HUES64 (cell line): Measurements from ENCODE around the gene MIX23.

Experiments used
- H3K27ac ChIP-seq: 2 replicates; pipeline ENCODE4 v1.7.0; 2013; ENCODE audit warnings: low read depth, low read length, inconsistent platforms
- H3K27me3 ChIP-seq: 2 replicates; pipeline ENCODE4 v1.6.1; 2013; ENCODE audit warnings: mild to moderate bottlenecking, low read length; ENCODE audit not compliant: insufficient read depth
- H3K36me3 ChIP-seq: 2 replicates; pipeline ENCODE4 v1.6.1; 2013; ENCODE audit warnings: mild to moderate bottlenecking, low read length; ENCODE audit not compliant: insufficient read depth
- H3K4me1 ChIP-seq: 2 replicates; pipeline ENCODE4 v1.6.1; 2013; ENCODE audit warnings: mild to moderate bottlenecking, low read length, moderate library complexity; ENCODE audit not compliant: insufficient read depth
- H3K4me3 ChIP-seq: 2 replicates; pipeline ENCODE4 v1.5.1; 2013; ENCODE audit warnings: mild to moderate bottlenecking, low read length, moderate library complexity
- H3K9ac ChIP-seq: 2 replicates; pipeline ENCODE4 v1.6.1; 2013; ENCODE audit warnings: mild to moderate bottlenecking, low read depth, low read length
- H3K9me3 ChIP-seq: 2 replicates; pipeline ENCODE4 v1.6.1; 2013; ENCODE audit warnings: low read depth, low read length; ENCODE audit not compliant: insufficient read depth
- WGBS: fragments of 150-250, 120-280 bp; methylation state at CpG from one replicate; pipeline ENCODE4 v1.1.7; 2013; ENCODE audit warnings: missing lambda C conversion rate; 5-methylcytosine and 5-hydroxymethylcytosine counted together

Gene MIX23

GRCh38 chr3:122315619-122316018, 67.4 kb downstream of the MIX23 start:
- H3K9ac ChIP-seq: no peak overlapping the region
- H3K36me3 ChIP-seq: no peaks in the 10 kb centered on the region
- peaks cover 11% of the 10 kb centered on the region; the same call in 1 of the 2 replicates for H3K9me3 ChIP-seq
- H3K27me3 ChIP-seq: no peaks in the 10 kb centered on the region
- H3K4me1 ChIP-seq: no peaks in the 10 kb centered on the region
- H3K27ac ChIP-seq: no peak overlapping the region
- peak overlapping the region; percentile 20; the same call in 1 of the 2 replicates for H3K4me3 ChIP-seq
- 70% methylated on average over 4 of the region's 4 CpGs for WGBS

DNA sequence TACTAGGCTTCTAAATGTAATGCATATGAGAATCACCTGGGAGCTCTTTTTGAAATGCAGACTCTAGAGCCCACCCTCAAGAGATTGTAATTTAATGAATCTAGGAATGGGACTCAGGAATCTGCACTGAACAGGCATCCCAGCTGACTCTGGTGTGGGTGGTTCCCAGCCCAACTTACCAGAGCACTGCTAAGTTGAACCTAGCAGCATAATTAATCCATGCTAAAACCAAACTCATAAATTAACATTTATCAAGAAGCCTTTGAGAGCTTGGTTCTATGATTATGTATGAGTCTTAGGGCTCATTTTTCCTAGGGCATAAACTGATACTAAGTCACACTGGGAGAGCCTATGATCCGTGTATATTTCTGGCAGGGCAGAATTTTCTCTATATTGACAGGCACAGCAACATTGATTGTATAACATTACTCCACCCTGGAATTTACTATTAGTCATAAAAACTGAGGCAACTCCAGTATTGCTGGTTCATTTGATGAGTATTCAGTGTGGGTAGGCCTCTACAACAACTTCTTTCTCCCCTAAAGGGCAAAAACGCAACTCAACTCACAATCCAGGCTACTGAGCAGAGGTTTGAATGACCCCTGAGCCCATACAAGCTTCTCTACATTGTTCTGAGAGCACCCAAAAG, 68.7 kb downstream of the MIX23 start:
- Histone ChIP-seq H3K4me3 (no peak overlapping the region), H3K9ac (no peak overlapping the region), H3K27ac (no peak overlapping the region), H3K36me3 (no peaks in the 10 kb centered on the region), H3K4me1 (no peaks in the 10 kb centered on the region), H3K9me3 (0 out of 2 replicates have a peak, but pooled peaks cover under 1% of the 10 kb centered on the region), H3K27me3 (no peaks in the 10 kb centered on the region)
- WGBS: 84% methylated on average over 2 of the region's 2 CpGs

GRCh38 chr3:122313281-122313680, 69.8 kb downstream of the MIX23 start:
- no peak overlapping the region for H3K4me3 ChIP-seq
- no peaks in the 10 kb centered on the region for H3K36me3 ChIP-seq
- no peak overlapping the region for H3K27ac ChIP-seq
- H3K27me3 ChIP-seq: no peaks in the 10 kb centered on the region
- WGBS: 93% methylated on average over 2 of the region's 3 CpGs
- H3K9ac ChIP-seq: no peak overlapping the region
- no peaks in the 10 kb centered on the region for H3K9me3 ChIP-seq
- H3K4me1 ChIP-seq: no peaks in the 10 kb centered on the region

GRCh38 chr3:122312826-122313225, 70.2 kb downstream of the MIX23 start:
- no peak overlapping the region for H3K27ac ChIP-seq

GRCh38 chr3:122310361-122310760, 72.7 kb downstream of the MIX23 start:
- no peaks in the 10 kb centered on the region for H3K36me3 ChIP-seq
- no peaks in the 10 kb centered on the region for H3K9me3 ChIP-seq
- H3K27me3 ChIP-seq: no peaks in the 10 kb centered on the region
- WGBS: 85% methylated on average over 1 of the region's 1 CpG
- H3K4me1 ChIP-seq: no peaks in the 10 kb centered on the region
- no peak overlapping the region for H3K9ac ChIP-seq
- H3K4me3 ChIP-seq: no peak overlapping the region
- H3K27ac ChIP-seq: no peak overlapping the region

More at GRCh38 chr3:122312826-122313225, 70.2 kb downstream of the MIX23 start:
- no peaks in the 10 kb centered on the region for H3K4me1 ChIP-seq
- H3K27me3 ChIP-seq: no peaks in the 10 kb centered on the region
- no peak overlapping the region for H3K4me3 ChIP-seq
- H3K9ac ChIP-seq: no peak overlapping the region
- H3K9me3 ChIP-seq: no peaks in the 10 kb centered on the region
- no peaks in the 10 kb centered on the region for H3K36me3 ChIP-seq
